HG03097 (cell line): ENCODE measurements around the gene SNX8.

Experiments
- ATAC-seq: cut with Tn5 transposase; IDR thresholded peaks from one replicate; pipeline ENCODE4 v1.9.1; 2021; ENCODE audit not compliant: unreplicated experiment, low FRiP score

The SNX8 gene

DNA sequence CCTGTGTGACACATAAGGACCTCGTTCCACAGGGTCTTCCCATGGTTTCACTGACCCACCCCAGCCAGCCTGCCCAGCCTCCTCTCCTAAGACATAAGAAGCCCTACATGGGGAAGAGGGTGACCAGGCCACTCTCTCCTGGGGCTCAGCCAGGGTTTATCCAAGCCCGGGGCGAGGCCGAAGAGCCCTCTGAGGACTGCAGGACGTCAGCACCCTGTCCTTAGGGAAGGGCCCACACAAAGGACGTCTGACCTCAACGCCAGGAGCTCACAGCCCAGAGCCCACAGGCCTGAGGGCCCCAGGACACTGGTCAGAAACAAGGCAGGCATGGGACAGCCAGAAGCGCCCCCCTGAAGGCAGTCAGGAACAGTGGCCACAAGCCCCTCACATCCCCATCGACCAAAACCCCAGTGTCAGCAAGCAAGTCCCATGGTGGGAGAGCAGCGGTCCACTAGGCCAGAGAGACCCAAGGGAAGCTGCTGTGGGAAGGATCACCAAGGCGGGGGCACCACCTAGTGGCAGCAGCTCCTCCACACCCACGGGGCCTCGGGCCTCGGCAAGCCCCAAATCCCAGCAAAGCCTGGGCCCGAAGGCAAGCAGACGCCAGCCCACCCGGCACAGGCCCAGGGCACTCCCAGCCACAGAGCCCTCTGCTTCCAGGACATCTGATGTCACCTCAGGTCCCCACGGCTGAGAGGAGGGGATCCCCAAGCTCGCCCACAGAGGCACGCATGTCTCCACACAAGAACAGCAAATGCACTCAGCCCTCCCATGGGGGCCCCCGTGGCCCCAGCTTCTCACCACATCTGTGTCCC is 104.9 kb downstream of the SNX8 start:
- no peak for ATAC-seq

- no peak for ATAC-seq
Measured at GRCh38 chr7:2208712-2209111, 105.5 kb downstream of the SNX8 start.

DNA sequence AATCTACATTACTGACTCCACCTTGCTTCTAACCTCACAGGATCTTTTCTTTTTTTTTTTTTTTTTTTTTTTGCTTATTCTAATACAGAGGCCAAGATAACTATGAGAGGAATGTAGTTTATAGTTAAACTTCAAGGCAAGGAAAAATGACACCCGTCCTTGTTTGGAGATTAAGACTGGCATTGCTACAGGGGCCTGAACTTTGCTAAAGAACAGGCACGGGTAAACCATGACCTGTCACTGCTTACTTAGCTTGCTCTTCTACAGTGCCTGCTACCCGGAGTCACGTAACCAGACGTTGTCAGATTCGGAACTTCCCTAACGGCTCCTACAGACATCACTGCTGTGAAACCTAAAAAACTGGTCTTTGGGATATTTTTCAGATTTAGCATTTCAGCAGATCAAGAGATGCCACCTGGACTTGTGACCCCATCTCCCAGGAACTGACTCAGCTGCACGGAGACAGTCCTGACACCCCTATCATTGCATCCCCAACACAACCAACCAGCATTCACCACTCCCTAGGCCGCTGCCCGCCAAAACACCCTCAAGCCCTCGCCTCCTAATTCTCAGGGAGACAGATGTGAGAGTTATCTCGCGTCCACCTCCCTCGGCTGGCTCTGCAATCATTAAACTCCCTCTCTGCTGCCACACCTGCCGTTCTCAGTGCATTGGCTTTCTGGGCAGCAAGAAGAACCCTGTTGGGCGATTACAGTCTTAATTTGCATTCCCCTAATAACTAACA is 109.0 kb downstream of the SNX8 start:
- ATAC-seq = no peak

- no peak for ATAC-seq
Measured at GRCh38 chr7:2204446-2204845, 109.8 kb downstream of the SNX8 start.

GRCh38 chr7:2203766-2204300 is 110.4 kb downstream of the SNX8 start:
- no peak for ATAC-seq

- no peak for ATAC-seq
Measured at GRCh38 chr7:2202901-2203765, 111.1 kb downstream of the SNX8 start.

DNA sequence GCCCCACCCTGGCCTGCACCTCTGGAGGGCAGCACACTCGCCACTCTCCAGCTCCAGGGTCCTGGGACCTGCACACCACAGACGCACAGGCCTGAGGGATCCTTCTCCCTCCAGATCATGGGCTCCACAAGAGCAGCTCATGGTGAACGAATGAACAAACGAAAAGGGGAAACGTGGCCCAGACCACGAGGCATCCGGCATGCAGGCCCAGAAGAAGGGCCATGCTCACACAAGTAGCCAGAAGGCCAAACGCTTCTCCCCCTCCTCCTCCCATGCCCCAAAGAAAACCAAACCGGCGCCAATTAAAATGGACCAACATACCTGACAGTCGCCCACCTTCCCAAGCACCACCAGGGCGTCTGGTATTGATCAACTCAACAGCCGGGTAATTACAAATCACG is 111.9 kb downstream of the SNX8 start:
- no peak for ATAC-seq
